Epithelial cell of proximal tubule (primary cell): ENCODE results near the gene IFNGR1. TPM values are rescaled to one million over a fixed set of nuclear protein-coding genes. Genes with fewer than 3 reads are reported as not detected.

Experiments used
- DNase-seq: peaks from one replicate; pipeline ENCODE4 v3.0.0-alpha.2; 2011; ENCODE audit warnings: low read depth
- H3K4me3 ChIP-seq: 2 replicates; pipeline ENCODE4 v1.5.1; 2011; ENCODE audit warnings: low read depth, mild to moderate bottlenecking, low read length
- CTCF ChIP-seq: conservative IDR thresholded peaks from 2 replicates; pipeline ENCODE4 v1.5.1; 2012; ENCODE audit warnings: low read depth, mild to moderate bottlenecking, low read length
- total RNA-seq: library from RNA; depleted of rRNA; stranded (reverse); fragments of >200 nt; gene quantifications from 2 replicates; pipeline ENCODE4 v1.2.3, GENCODE V29; 2015

IFNGR1 gene
- total RNA-seq, 1 donor from 2014 or later: 27.2 TPM

DNA sequence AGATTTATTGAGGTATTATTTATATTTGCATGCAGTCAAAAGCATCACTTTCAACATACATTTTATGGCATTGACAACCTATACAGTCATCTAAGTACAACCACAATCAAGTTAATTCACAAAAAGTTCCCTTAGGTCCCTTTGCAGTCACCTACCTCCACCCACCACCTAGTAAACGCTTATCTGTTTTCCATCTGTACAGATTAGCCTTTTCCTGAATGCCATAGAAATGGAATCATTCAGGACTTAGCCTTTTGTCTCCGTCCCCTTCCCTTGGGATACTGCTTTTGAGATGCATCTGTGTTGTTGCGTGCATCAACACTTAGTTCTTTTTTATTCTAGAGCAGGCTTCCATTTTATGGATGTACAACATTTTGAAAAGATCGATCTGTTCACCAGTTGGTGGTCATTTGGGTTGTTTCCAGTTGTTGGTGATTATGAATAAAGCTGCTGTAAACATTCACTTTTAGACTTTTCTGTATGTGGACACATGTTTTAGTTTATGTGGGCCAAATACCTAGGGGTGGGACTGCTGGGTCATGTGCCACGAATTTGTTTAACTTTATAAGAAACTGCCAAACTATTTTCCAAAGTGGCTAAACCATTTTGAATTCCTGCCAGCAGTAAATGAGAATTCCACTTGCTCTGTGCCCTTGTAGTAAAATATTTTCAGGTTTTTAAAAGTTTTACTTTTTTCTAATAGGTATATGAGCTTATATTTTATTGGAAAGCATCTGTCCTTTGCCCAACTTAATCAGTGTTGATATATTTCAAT lies 17.6 kb upstream of the IFNGR1 start:
- no peak overlapping the region for H3K4me3 ChIP-seq
- DNase-seq: no peak
- TF ChIP-seq CTCF: no peak

DNA sequence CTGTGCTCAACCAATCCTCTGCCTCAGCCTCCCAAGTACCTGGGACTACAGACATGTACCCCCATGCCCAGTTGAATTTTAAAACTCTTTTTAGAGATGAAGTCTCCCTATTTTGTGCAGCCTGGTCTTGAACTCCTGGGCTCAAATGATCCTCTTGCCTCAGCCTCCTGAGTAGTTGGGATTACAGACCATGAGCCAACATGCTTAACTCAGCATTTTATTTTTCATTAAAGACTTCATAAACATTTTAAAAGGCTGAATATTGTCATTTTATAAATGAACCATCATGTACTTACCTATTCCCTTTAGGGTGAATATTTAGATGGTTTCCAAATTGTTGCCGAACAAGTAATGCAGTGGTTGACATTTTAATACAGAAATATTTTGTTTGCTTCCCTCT lies 16.5 kb upstream of the IFNGR1 start:
- H3K4me3 ChIP-seq: no peak overlapping the region
- DNase-seq: no peak
- TF ChIP-seq CTCF: no peak

- no peak overlapping the region for H3K4me3 ChIP-seq
- no peak for TF ChIP-seq CTCF
- DNase-seq: peak; percentile 98
Measured at GRCh38 chr6:137233911-137234863, 15.0 kb upstream of the IFNGR1 start.

DNA sequence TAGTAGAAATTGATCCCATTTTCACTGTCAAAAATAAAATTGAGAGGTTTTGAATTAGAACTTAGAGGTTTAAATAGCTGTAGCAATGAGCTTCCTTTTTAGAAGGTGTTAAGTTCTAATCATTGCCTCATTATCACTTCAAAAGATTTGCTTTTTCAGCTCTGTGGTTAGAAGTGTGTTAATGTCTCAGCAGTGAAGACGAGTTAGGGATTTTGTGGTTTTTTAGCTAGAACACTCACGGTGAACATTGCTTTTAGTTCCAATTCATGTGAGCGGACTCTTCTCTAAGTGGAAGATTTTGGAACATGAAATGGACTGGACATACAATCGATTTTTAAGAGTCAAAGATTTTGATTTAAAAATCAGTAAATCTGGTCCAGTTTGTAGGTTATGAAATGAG lies 12.7 kb upstream of the IFNGR1 start:
- no peak for DNase-seq
- TF ChIP-seq CTCF: no peak
- H3K4me3 ChIP-seq: no peak overlapping the region

GRCh38 chr6:137230956-137231555 lies 11.9 kb upstream of the IFNGR1 start:
- H3K4me3 ChIP-seq: no peak overlapping the region
- no peak for DNase-seq
- TF ChIP-seq CTCF: no peak

DNA sequence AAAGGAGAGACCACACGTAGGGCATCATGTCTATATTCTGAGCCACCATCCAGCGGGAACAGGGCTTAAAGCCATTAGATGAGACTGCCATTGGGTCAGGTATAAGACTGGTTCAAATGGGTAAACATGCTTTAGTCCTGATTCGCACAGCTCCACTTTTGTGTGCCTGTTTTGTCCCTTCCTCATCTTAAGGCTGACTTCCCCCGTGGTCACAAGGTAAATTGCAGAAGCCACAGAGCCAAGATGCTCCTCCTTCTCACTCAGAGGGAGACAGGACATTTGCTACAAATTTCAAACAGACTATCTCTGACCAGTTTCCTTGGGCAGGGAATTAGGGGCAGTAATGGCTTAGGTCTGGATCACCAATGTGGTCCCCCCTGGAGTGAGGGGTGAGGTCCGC lies 11.4 kb upstream of the IFNGR1 start:
- H3K4me3 ChIP-seq: no peak overlapping the region
- DNase-seq: no peak
- TF ChIP-seq CTCF: no peak
